Measurements from ENCODE around the gene C17orf67. TPM values are rescaled to one million over a fixed set of nuclear protein-coding genes. Genes with fewer than 3 reads are reported as not detected.

The C17orf67 gene
- total and polyA plus RNA-seq, 2 of the 13 experiments (the other 11 are each of a cell fraction or from before 2014, with no cell fraction given): 0.41 to 0.86 TPM

DNA sequence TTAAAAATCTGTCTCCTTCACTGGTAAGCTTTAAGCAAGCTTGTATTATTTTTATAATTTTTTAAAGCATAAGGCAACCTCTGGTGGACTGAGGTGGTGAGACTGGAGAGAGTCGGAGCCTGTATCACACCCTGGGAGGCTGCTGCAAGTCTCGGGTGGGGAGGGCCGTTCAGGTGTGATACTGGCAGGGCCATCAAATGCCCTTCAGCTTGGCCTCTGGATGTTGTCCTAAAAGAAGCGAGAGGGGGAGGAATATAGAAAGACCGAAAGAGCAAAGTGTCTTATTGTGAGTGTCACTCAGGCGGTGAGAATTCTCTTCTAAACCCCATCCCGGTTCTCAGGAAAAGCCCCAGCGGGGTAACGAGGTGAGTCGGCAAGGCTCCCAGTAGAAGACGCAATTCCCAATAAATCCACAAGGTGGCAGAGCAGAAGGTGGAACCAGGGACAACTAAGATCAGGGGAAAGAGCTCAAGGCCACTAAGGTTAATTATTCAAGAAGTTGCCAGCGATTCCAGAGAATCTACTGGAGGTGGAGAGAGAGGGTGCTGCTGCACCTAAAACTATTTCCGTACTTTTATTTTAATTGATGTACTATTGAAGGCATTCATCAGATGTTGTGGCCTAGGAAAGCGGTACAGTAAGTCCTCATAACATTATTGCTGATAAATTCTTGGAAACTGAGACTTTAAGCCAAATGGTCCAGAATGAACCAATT is 14.1 kb downstream of the C17orf67 start (continued):
- TF ChIP-seq TEAD2 (CRISPR knock-in tag; IDR thresholded peaks at IDR 0.05): no peak
- TF ChIP-seq HNRNPK (IDR thresholded peaks at IDR 0.05; ENCODE audit: low read depth, low read length, poor library complexity, severe bottlenecking): no peak
- TF ChIP-seq NFIB (CRISPR knock-in tag; IDR thresholded peaks at IDR 0.05; ENCODE audit: borderline replicate concordance): no peak
- TF ChIP-seq CAMTA2 (CRISPR knock-in tag; IDR thresholded peaks at IDR 0.05; ENCODE audit: borderline replicate concordance): no peak
- TF ChIP-seq, protein P1, sequence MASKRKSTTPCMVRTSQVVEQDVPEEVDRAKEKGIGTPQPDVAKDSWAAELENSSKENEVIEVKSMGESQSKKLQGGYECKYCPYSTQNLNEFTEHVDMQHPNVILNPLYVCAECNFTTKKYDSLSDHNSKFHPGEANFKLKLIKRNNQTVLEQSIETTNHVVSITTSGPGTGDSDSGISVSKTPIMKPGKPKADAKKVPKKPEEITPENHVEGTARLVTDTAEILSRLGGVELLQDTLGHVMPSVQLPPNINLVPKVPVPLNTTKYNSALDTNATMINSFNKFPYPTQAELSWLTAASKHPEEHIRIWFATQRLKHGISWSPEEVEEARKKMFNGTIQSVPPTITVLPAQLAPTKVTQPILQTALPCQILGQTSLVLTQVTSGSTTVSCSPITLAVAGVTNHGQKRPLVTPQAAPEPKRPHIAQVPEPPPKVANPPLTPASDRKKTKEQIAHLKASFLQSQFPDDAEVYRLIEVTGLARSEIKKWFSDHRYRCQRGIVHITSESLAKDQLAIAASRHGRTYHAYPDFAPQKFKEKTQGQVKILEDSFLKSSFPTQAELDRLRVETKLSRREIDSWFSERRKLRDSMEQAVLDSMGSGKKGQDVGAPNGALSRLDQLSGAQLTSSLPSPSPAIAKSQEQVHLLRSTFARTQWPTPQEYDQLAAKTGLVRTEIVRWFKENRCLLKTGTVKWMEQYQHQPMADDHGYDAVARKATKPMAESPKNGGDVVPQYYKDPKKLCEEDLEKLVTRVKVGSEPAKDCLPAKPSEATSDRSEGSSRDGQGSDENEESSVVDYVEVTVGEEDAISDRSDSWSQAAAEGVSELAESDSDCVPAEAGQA (IDR thresholded peaks at IDR 0.05; ENCODE audit: low read depth): no peak
- TF ChIP-seq, protein P1 (CRISPR knock-in tag; IDR thresholded peaks at IDR 0.05; ENCODE audit: borderline replicate concordance): no peak
- TF ChIP-seq BHLHE40 (IDR thresholded peaks at IDR 0.05; ENCODE audit: low read length): no peak
- TF ChIP-seq, protein P2, sequence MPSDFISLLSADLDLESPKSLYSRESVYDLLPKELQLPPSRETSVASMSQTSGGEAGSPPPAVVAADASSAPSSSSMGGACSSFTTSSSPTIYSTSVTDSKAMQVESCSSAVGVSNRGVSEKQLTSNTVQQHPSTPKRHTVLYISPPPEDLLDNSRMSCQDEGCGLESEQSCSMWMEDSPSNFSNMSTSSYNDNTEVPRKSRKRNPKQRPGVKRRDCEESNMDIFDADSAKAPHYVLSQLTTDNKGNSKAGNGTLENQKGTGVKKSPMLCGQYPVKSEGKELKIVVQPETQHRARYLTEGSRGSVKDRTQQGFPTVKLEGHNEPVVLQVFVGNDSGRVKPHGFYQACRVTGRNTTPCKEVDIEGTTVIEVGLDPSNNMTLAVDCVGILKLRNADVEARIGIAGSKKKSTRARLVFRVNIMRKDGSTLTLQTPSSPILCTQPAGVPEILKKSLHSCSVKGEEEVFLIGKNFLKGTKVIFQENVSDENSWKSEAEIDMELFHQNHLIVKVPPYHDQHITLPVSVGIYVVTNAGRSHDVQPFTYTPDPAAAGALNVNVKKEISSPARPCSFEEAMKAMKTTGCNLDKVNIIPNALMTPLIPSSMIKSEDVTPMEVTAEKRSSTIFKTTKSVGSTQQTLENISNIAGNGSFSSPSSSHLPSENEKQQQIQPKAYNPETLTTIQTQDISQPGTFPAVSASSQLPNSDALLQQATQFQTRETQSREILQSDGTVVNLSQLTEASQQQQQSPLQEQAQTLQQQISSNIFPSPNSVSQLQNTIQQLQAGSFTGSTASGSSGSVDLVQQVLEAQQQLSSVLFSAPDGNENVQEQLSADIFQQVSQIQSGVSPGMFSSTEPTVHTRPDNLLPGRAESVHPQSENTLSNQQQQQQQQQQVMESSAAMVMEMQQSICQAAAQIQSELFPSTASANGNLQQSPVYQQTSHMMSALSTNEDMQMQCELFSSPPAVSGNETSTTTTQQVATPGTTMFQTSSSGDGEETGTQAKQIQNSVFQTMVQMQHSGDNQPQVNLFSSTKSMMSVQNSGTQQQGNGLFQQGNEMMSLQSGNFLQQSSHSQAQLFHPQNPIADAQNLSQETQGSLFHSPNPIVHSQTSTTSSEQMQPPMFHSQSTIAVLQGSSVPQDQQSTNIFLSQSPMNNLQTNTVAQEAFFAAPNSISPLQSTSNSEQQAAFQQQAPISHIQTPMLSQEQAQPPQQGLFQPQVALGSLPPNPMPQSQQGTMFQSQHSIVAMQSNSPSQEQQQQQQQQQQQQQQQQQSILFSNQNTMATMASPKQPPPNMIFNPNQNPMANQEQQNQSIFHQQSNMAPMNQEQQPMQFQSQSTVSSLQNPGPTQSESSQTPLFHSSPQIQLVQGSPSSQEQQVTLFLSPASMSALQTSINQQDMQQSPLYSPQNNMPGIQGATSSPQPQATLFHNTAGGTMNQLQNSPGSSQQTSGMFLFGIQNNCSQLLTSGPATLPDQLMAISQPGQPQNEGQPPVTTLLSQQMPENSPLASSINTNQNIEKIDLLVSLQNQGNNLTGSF (CRISPR knock-in tag; IDR thresholded peaks at IDR 0.05): no peak
- peak; percentile 80 for TF ChIP-seq HOMEZ (CRISPR knock-in tag; IDR thresholded peaks at IDR 0.05; ENCODE audit: low read depth)
- no peak for TF ChIP-seq ATF7 (IDR thresholded peaks at IDR 0.05)
- no peak for TF ChIP-seq ATF7 (CRISPR knock-in tag; IDR thresholded peaks at IDR 0.05)
- no peak for TF ChIP-seq ZNF607 (CRISPR knock-in tag; IDR thresholded peaks at IDR 0.05; ENCODE audit: borderline replicate concordance)
- TF ChIP-seq ESRRA (CRISPR knock-in tag; IDR thresholded peaks at IDR 0.05; ENCODE audit: low read depth): no peak
- TF ChIP-seq ZFX (CRISPR knock-in tag; IDR thresholded peaks at IDR 0.05; ENCODE audit: low read depth): peak; percentile 52; the same call in 1 of the 2 replicates
- TF ChIP-seq ZNF720 (CRISPR knock-in tag; IDR thresholded peaks at IDR 0.05): no peak
- no peak for TF ChIP-seq ZNF44 (CRISPR knock-in tag; IDR thresholded peaks at IDR 0.05)
- peak; percentile 76 for TF ChIP-seq RXRB (CRISPR knock-in tag; IDR thresholded peaks at IDR 0.05; ENCODE audit: borderline replicate concordance)
- no peak for TF ChIP-seq NKX3-1 (CRISPR knock-in tag; IDR thresholded peaks at IDR 0.05)
